GM21526 (cell line): Measurements from ENCODE around the gene KLHL25.

Experiments used
- ATAC-seq: cut with Tn5 transposase; IDR thresholded peaks from one replicate; pipeline ENCODE4 v1.9.1; 2021; ENCODE audit warnings: moderate library complexity; ENCODE audit not compliant: unreplicated experiment, low FRiP score

Gene KLHL25

GRCh38 chr15:85722374-85723152 is 72.2 kb downstream of the KLHL25 start:
- ATAC-seq: no peak

GRCh38 chr15:85718981-85719380 is 75.7 kb downstream of the KLHL25 start:
- no peak for ATAC-seq

GRCh38 chr15:85718271-85718971 is 76.3 kb downstream of the KLHL25 start:
- ATAC-seq: peak; percentile 52

GRCh38 chr15:85717212-85717611 is 77.5 kb downstream of the KLHL25 start:
- no peak for ATAC-seq

- no peak for ATAC-seq
Measured at GRCh38 chr15:85716261-85716660, 78.5 kb downstream of the KLHL25 start.

- no peak for ATAC-seq
Measured at GRCh38 chr15:85711580-85712192, 83.0 kb downstream of the KLHL25 start.

- peak; percentile 51 for ATAC-seq
Measured at GRCh38 chr15:85710340-85710842, 84.3 kb downstream of the KLHL25 start.
